ENCODE data around the gene NTHL1.

GRCh38 chr16:2046893-2047329, 723 bp downstream of the NTHL1 start:
- TF ChIP-seq CTCF (IDR thresholded peaks at IDR 0.05) (no peak), POLR2A (IDR thresholded peaks at IDR 0.05) (no peak)
